Activated CD8-positive, alpha-beta memory T cell treated with anti-CD3 and anti-CD28 coated beads for 1 hour (primary cell): Measurements from ENCODE around the gene VWCE.

ENCODE experiments used
- DNase-seq, 2 donors: peaks; one replicate each; pipeline ENCODE4 v3.0.0-alpha.2; 2020; ENCODE audit warnings: low read depth in 1 of 2; ENCODE audit errors: extremely low read depth in 1 of 2

Gene VWCE

DNA sequence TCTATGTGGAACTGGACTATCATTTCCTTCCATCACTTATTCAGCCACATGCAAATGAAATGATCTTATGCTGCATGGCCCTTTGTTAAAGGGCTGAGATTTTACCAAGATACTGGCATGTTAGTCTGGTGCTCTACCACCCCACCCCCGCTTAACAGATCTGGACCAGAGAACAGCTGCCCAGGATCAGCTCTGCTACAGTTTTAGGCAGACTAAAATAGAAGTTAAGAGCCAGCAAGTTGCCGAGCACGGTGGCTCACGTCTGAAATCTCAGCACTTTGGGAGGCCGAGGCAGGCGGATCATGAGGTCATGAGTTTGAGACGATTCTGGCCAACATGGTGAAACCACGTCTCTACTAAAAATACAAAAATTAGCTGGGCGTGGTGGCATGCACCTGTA is 33.2 kb upstream of the VWCE start:
- no peak for DNase-seq

DNA sequence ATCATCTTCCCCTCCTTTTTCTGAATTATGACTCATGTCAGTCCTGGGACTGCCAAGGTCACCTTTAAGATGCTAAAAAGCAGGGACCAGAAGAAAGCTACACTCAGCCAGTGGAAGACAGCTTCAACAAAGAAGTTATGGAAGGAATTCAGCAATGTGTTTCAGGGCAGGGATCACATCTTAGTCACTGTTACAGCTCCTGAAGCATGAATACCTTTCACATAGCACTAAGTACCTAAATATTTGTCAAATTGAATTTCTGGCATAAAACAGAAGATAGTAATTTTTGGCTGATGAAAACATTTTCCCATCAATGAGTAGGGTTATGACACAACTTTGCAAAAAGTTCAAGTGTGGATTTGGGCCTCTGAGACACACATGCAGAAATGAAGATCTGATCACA is 32.6 kb upstream of the VWCE start:
- DNase-seq, result no peak

DNA sequence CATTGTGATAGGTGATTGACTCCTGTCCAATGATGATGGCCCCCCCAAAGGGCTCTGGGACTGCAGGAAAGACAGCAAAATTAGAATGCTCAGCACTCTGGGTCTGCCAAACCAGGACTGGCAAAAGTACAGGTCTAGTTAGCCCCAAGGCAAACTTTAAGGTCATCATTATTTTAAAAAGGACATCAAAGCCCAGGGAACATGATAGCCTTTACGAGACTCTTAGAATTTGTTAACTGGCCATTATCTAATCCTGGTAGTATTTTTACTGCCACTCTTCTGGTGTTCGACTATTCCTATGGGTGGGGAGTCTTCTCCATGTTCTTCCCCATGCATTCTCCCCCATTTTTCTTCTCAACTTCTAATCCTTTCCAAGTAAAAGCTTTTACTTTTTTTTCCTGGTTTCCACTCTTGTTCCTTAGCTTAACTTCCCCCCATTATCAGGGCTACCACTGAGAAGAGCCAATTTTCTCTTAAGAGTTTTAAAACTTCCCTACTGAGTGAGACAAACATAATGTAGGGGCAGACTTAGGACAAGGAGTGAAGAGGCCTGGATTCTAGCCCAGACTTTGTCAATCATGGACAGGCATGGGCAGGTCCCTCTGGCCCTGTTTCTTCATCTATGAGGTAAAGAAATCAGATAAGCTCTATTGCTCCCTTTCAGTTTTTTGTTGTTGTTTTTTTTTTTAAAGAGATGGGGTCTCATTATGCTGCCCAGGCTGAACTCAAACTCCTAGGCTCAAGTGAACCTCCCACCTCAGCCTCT is 30.7 kb upstream of the VWCE start:
- DNase-seq, result no peak

DNA sequence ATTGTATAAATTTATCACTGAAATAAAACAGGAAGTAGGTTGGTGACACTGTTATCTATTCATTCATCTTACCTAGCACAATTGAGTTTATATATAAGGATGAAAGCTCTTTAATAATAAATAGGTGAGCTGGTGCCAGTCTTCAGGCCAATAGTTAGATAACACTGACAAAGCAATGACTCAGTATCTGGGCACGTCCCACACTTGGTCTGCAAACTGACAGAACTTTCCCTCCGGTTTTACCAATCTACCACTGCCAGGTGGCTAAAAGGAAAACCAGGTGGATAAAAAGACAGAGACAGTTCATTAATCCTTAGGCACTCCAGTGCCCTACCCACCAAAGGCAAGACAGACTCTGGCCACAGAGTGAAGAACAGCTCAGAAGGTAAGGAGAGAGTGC is 20.1 kb upstream of the VWCE start:
- DNase-seq, result no peak

DNA sequence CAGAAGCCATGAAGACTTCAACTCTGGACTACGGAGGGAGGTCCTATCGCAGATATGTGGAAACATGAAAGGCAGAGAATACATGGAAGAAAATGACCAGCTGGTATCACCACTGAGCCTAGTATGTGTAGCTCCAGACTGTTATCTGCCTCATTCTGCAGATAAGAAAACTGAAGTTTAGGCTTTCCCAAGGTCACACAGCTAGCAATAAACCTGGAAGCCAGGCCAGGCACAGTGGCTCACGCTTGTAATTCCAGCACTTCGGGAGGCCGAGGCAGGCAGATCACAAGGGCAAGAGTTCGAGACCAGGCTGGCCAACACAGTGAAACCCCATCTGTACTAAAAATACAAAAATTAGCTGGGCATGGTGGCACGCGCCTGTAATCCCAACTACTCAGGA is 15.6 kb upstream of the VWCE start:
- DNase-seq, result no peak

DNA sequence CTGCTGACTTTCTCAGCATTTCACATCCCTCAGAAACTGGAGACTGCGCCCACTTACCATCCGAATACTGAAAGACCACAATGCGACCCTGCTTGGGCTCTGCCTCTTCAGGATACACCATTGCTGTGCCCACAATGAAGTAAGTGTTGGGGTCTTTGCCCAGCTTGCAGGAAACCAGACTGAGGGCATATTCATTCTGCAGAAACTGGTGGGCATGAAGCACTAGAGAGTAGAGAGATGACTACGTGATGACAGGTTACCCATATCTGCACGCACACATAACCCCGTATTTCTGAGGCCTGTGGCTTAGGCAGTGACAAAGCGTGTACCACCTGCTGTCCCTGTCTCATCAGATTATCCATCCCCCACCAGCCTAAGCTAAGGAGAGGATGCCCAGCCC is 14.6 kb upstream of the VWCE start:
- DNase-seq, result no peak

DNA sequence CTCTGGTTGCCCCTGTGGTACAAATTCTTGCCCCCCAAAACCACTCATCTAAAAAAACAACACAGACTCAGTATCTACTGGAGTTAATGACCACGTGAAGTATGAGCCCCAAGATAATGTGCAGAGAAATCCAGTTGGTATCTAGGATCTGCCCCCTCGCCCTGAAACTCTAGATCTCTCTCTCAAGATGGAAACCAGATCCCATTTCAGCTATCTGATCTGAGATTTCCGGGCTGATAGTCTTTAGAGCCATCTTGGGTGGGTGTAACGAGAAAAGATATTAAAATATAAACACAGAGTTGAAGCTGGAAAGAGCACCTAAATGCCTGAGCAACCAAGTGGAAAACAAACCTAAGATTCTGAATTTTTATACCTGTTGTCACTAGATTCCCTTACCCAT is 14.0 kb upstream of the VWCE start:
- no peak for DNase-seq

DNA sequence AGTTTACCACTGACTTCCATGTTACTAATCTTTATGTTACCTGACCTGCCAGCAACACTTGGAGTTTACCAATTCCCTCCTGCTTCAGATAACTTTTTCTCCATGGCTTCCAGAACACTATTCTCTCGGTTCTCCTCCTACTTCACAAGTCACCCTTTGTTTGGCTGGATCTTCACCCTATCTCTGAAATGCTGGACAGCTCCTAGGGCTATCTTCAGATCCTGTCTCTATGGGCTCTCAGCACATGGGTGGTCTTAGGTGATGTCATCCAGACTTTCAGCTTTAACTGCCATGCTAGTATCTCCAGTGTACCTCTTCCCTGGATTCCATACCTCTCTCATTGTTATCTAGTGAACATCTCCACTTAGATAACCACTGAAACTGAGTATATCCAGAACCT is 12.2 kb upstream of the VWCE start:
- no peak for DNase-seq

DNA sequence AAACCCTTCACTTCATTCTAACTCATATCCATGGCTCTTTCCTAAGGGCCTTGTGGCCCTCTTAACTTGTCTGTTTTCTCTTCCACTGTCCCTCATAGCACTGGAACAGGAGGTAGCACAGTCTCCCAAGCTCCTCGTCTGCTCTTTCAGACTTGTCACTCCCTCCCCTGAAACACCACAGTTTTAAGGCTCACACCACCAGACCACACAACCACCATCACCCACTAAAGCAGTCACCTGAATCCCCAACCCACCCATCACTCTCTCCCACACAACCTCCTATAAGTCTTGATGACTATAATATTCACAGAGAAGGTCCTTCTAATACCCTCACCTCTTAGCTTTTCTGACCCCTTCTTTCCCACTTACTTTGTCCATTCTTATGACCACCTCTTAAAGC is 11.1 kb upstream of the VWCE start:
- DNase-seq, result no peak

DNA sequence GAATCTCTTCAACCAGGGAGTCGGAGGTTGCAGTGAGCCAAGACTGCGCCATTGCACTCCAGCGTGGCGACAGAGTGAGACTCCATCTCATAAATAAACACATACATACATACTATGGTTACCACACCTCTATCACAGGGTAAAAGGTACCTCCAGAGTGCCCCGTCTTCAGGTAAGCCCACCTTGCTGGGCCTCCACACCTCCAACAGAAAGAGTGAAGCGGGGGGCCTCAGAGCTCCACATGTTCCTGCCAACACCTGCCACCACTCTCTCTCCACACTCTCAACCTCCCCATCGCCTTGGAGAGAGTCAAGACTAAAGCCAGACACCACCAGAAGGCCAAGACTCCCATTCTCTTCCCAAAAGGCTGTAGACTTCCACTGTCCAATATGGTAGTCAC is 10.3 kb upstream of the VWCE start:
- no peak for DNase-seq

DNA sequence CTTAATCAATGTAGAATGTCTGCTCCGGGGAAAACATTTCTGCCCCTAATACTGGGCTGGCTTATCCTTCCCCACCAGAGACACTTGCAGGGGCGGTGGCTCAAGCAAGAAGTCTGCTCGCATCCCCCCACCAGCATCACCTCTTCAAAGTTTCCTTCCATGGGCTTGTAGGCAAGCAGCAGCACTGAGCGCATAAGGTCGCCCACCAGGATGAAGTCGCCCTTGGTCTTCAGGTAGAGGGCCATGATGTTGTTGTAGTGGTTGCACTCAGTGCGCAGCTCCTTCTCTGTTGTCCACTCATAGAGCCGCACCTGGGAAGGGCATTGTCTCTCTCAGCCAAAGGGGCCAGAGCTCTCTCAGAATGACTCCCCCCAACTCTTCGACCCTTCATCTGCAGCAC is 8.6 kb upstream of the VWCE start:
- DNase-seq, result no peak

DNA sequence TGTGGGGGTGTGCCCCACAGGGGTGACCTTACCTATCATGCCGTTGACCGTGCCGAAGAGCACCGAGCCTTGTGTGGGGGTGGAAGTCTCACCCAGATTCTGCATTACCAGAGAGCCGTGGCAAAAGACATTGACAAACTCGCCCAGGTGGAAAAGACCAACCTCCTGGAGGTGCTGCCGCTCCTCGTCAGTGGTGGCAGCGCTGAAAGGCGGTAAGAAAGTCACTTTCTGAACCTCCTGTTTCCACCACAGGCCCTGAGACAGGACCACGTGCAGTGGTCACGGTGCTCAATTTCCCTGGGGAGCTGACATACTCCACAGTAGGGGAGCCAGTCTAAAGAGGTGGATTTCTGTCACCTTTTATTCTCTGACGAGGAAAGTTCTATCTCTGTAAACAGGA is 7.4 kb upstream of the VWCE start:
- no peak for DNase-seq

DNA sequence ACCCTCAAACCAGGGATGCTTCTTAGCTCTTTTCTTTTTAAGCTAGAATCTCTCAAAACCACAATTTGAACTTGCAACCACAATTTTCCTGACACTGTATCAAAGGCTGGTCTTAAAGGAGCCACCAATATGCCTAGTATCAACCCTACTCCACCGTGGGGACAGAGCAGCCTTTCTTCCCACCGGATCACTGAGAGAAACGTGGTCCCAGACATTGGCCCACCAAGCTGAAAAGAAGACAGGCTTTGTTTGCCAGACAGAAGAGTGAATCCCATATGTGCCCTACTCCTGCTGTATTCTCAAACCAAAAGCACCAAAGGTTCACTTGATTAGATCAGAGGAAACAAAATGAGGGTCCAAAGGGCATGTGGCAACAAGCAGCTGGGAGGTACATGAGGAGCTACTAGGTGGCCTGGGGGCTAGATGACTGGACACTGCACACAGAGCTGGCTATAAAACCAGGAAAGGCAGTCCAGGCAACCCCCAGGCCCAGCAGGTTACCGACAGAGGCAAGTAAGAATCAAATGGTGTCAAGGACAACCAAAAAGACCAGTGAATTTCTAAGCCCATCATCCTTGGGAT is 3.6 kb upstream of the VWCE start:
- no peak for DNase-seq

DNA sequence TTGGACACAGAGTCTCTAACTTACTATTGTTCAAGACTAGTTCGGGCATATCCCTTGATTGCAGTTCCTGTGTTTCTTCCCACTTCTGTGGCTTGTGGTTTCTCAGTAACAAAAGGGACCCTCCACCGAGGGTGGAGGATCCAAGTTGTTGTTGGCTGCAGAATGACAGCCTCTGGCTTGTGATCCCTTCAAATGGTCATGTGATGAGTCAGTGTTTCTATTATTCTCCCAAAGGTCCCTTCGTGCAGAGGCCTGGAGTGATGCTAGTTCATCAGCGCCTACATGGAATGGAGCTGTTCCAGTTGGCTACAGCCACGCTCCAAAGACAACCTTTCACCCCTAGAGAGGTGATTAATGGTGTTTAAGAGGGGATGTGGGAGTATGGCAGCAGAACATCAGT is 2.6 kb upstream of the VWCE start:
- no peak for DNase-seq

DNA sequence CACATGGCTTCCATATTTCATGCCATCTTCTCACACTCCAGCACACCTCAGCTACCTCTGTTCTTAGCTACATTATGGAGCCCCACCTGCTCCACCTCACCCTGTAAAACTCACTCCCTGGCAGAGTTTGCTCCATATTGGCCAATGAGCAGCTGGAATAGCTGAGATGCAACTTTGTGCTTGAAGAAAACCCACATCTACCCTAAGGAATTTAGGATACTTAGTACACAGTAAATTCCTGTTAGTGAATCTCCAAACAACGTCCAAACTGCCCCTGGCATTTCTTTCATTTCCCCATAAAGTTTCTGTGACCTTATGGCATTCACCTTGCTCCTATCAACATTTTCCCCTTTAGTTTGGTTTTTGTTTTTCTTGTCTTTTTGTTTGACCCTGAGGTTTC is 2.2 kb upstream of the VWCE start:
- DNase-seq, result no peak

DNA sequence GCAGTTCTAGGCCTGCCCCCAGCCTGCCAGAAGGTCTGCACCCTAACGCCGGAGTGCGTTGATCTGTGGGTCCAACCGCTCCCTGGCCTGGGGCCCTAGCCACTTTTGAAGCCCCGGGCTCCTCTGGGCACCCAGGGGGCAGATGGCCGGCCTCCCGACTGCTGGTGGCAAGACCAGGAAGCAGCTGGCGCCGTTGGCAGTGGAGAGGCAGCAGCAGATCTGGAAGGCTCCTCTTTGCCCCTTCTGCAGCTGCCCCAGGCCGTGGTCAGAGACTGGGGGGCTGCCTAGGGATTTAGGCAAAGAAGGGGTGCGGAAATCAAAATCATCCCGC is 445 bp upstream of the VWCE start:
- DNase-seq, result no peak

DNA sequence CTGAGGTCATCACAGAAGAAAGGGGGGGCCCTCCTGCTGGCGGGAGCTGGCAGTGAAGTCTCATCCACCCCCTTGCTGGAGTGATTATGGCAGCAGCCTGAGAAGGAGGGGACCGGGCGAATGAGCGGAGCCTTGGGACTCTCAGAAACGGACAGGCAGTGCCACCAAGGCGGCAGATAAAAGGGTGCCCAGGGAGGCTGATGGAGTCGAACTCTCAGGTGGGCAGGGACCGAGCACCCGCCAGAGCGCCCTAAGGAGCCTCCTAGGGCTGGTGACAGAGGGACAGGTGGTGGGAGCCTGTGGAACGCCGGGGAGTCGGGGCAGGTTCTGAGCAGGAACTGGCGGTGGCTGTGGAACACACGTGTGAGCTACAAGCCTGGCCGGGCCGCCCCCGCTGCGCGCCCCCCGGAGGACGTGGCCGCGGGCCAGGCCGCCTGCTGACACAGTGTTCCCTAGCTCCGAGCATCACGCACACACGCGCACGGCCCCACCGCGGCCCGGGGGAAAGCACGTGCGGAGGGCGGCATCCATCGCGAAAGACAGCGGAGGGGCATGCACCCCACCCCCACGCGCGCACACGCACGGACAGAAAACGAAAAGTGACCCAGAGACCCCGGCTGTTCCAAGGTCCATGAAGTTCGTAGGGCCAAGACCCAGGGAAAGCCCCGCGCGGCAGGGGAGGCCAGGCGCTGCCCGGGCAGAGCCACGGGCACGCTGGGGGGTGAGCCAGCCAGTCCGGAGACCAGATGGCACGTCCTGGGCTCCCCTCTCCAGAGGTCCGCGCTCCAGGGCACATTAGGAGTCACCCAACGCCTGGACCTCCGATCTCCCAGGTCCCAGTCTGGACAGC is 1.0 kb downstream of the VWCE start:
- DNase-seq, result no peak

DNA sequence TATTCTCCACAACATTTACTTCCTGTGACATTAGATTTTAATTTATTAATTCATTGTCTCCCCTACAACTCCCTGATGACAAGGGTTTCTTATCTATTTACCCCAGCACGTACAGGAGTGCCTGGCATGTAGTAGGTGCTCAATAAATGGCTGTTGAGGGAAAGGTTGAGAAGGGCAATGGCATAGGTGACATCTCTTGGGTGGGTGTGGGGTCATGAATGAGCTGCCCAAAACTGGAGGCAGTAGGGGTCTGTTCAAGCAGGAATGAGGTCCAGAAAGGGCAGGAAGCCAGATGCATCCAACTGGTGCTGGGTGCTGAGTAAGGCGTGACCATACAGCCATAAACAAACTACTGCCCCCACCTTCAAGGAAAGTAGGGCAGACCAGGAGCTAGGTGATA is 2.8 kb downstream of the VWCE start:
- no peak for DNase-seq

DNA sequence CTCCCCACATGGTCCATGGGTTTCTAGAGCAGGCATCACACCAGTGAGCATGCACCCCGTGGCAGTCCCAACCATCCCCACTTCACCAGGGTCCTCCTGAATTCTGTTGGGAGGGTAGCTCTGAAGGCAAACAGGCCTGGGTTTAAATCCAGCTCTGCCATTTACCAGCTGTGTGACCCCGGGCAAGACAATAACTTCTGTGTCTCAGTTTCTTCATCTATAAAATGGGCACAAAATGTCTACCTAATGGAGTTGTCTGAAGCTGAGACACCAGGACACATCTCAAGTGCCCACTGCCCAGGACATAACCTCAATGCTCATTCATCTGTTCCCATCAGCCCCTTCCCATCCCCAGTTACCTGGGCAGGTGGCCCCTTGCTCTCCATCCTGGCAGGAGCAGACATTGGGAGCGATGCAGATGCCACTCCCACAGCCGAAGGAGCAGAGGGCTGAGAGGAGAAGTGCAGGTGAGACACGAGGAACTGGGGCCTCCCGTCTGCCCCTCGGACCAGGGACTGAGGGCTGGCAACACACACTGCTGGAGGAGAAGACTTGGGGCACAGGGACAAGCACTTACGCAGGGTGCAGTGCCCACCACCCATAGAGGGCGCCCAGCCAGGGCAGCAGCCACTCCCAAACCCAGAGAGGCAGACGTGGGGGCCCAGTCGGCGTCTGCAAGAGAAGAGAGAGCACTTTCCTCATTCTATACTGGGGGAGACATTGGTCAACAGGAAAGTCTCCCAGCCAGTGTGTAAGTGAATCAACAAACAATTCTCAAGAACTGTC is 4.0 kb downstream of the VWCE start:
- DNase-seq, result no peak

DNA sequence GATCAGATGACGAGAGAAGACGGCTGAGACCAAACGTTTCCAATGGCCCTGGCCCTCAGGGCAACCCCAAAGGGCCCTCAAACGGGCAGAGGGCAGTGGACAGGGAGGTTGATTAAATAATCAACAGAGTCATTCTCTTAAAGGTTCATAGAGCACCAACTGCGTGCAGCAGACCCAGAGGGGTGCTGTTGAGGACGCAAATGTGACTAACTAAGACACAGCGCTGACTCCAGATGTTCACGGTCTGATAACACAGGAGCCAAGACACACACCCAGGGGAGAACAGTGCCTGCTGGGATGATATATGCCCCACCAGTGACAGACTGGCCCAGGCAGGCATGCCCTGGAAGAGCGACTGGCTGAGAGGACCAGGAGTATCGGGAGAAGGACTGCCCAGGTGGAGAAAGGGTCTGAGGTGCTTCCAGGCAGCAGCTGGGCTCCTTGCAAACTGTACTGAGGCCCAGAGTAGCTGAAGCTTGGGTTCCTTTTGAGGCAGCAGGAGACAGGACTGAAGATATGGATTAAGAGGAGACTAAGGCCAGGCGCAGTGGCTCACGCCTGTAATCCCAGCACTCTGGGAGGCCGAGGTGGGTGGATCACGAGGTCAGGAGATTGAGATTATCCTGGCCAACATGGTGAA is 7.7 kb downstream of the VWCE start:
- DNase-seq, result no peak

DNA sequence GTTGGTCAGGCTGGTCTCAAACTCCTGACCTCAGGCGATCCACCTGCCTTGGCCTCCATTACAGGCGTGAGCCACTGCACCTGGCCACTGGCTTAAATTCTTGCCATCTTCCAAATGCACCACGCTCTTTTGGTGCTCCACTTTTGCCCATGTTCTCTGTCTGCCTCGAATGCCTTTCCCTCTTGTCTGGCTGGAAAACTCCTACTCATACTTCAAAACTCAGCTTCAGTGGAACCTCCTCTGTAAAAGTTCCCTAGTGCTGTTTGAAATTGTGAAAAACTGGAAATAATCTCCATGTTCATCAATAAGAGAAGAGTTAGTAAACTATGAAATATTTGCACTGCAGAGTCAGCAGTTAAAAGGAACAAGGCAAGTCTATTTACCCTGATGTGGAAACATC is 11.5 kb downstream of the VWCE start:
- no peak for DNase-seq
